C1 segment of cervical spinal cord (tissue), 14 donors: ENCODE results near the gene UGT3A2.

ENCODE experiments used
- DNase-seq, 14 donors: peaks; one replicate each; lab custom pipeline; 2025; lab: John Stamatoyannopoulos, UW

The UGT3A2 gene

GRCh38 chr5:36009698-36010097 lies 57.0 kb downstream of the UGT3A2 start:
- DNase-seq = no peak

- DNase-seq = no peak
These were observed 59.3 kb downstream of the UGT3A2 start for GRCh38 chr5:36007366-36007765.

GRCh38 chr5:36006163-36006562 lies 60.5 kb downstream of the UGT3A2 start:
- no peak for DNase-seq

DNA sequence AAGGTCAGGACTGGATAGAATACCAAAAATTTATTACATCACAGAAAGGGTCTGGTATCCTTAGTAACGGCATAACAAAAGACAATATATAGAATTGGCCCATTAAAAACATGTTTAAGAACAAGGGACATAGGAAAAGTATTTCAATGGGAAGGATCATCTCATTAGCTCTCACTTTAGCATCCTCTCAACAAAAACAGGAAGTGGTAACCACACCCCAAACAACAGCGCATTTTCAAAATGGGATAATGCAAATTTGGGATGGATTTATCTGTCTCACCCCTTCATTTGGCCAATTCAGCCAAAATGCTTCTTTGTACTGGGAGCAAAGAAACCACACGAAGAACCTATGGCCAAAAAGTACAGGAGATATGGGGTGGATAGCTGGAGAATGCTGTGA lies 65.7 kb downstream of the UGT3A2 start:
- no peak for DNase-seq

GRCh38 chr5:35999547-35999946 lies 67.1 kb downstream of the UGT3A2 start:
- no peak for DNase-seq

DNA sequence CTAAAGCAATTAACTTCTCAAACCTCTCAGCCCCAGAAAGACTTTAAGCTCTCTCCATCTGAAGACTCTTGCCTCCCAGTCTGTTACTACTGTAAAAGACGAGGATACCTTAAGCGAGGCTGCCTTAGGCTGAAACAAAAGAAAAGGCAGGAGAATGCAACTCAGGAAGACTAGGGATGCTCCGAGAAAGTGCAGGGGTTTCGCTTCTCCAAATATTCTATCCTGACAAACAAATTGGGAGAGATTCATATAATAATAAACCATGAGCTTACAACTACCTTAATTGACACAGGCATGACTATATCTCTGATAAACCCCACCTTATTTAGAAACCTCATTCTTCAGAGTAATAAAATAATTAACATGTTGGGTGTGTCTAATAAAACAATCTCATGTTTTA lies 70.6 kb downstream of the UGT3A2 start:
- DNase-seq = no peak

DNA sequence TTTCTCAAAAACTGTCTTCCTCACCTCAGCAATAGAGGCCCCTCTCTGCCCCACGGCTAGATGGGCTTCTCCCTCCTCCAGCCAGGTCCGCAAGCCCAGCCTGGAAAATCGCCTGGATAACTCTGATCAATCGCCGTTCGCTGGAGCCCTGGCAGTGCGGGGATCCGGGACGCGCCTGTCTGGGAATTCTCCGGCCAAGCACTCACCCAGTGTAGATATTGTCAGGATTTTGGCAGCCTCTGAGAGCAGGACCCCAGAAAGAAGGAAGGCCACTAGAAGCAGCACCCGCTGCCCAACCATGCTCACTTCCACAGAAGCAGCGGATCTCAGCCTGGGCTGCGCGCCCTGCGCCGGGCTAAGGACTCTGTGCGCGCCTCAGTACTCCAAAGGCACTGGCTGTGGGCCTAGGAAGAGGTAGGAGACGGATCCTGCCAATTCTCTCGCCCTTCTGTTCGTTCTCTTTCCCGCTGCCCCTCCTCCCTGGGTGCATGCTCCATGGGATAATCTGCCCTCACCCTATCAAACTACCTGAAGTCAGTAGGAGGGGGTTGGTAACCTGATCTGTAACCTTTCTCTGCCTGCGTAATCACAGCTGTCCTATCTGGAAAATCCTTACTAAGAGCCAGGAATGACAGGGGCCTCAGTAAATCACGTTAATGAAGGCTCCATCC lies 75.6 kb downstream of the UGT3A2 start, which contains the start of gene UGT3A1:
Gene UGT3A1, minus strand, starts transcription at position 450 of the 671 bp plus-strand sequence. Its CDS starts 150 bp downstream, at position 300.
- DNase-seq = no peak

DNA sequence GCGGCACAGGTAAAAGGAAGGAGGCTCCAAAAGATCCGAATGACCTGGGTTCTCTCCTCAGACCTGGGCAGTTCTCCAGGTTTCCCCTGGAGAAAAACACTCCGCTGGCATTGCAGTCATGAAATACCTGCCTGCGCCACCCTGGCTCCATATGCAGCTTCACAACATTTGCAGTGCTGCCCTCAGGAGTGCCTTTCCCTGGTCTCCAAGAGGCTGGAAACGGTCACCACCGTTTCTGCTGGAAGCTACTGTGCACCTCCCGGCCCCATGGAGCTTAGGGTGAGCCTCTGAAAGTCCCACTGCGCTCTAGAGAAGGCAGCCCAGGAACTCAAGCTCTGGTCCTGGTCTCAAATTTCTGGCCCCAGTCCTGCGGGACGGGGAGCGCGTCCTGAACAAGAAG lies 76.2 kb downstream of the UGT3A2 start:
- no peak for DNase-seq

DNA sequence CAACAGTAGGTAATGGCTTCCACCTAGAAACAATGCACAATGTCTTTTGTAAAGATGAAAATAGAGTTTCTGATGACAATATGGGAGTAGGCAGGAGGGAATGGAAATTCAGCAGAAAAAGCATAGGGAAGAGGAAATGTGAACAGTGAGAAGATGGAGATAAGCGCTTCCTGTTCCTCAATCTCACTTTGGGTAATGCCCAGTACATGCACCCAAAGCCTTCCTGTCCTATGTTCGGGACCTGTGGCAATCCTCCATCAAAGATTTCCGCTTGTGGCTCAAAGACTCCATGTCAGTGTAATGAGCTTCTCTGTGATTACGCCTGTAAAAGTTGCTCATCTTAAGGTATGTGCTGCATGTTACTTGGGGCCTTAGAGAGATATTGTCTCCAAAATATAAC lies 78.2 kb downstream of the UGT3A2 start:
- no peak for DNase-seq

DNA sequence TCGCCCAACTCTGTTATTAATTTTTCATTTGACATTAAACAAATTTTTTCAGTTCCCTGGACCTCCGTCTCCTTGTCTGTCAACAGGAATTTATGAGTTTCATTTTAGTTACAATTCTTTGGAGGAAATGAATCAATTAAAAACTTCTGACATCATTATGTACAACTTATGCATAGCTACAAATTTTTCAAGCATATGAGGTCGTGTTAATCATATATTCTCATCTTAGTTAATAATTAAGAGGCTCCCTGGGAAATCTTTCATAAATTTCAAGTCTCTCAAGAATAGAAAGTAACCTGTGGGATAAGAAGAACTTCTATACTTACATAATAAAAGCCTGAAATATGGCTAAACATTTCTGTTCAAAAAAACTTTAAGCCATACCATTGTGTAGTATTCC lies 78.9 kb downstream of the UGT3A2 start:
- DNase-seq = no peak
